ENCODE measurements around the gene HNRNPA2B1. TPM values are rescaled to one million over a fixed set of nuclear protein-coding genes. Genes with fewer than 3 reads are reported as not detected.

HNRNPA2B1 gene
- total RNA-seq, 1 donor from 2014 or later = 685 TPM

DNA sequence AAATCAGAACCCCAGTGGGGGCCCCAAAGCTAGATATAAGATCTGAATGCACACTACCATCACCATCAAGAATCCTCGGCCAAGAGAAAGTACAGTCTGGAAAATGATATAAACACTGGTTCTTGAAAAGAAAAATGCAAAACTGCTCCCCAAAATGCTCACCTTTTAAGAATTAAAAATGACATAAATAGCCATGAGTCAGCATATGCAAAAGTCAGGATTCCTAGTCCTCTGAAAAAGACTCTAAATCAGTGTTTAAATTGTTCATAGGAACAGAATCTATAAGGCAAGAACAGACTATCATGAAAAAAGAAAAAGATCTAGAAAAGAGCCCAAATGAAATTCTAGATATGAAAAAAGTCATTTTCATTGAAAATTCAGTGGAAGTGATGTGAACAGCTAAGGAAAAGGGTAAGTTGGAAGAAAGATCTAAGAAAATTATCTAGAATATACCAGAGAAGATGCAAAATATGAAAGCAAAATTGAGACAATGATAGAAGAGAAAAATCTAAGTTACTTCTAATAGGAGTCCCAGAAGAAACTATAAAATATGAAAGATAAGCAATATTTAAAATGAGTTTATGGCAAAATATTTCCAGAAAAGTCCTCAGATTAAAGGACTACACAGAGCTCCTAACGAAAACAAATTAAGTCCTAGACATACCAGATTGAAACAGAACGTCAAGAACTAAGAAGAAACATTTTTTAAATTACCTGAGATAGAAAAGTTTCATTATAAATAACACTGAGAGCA is 18.9 kb downstream of the HNRNPA2B1 start:
- peaks cover 4% of the 10 kb centered on the region for H3K27me3 Mint-ChIP-seq (ENCODE audit: unreplicated experiment)
- TF ChIP-seq, protein P1, sequence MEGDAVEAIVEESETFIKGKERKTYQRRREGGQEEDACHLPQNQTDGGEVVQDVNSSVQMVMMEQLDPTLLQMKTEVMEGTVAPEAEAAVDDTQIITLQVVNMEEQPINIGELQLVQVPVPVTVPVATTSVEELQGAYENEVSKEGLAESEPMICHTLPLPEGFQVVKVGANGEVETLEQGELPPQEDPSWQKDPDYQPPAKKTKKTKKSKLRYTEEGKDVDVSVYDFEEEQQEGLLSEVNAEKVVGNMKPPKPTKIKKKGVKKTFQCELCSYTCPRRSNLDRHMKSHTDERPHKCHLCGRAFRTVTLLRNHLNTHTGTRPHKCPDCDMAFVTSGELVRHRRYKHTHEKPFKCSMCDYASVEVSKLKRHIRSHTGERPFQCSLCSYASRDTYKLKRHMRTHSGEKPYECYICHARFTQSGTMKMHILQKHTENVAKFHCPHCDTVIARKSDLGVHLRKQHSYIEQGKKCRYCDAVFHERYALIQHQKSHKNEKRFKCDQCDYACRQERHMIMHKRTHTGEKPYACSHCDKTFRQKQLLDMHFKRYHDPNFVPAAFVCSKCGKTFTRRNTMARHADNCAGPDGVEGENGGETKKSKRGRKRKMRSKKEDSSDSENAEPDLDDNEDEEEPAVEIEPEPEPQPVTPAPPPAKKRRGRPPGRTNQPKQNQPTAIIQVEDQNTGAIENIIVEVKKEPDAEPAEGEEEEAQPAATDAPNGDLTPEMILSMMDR (IDR thresholded peaks at IDR 0.05; ENCODE audit: partially characterized antibody, unreplicated experiment) = no peak
- H3K27ac Mint-ChIP-seq (ENCODE audit: unreplicated experiment) = no peak overlapping the region
- peaks cover 7% of the 10 kb centered on the region for H3K9me3 Mint-ChIP-seq (ENCODE audit: unreplicated experiment)
- H3K4me1 Mint-ChIP-seq (ENCODE audit: low read depth, unreplicated experiment) = peaks cover 2% of the 10 kb centered on the region
- no peak for DNase-seq
- no peak overlapping the region for H3K4me3 Mint-ChIP-seq (ENCODE audit: unreplicated experiment)
- H3K36me3 Mint-ChIP-seq (ENCODE audit: unreplicated experiment) = no peaks in the 10 kb centered on the region

DNA sequence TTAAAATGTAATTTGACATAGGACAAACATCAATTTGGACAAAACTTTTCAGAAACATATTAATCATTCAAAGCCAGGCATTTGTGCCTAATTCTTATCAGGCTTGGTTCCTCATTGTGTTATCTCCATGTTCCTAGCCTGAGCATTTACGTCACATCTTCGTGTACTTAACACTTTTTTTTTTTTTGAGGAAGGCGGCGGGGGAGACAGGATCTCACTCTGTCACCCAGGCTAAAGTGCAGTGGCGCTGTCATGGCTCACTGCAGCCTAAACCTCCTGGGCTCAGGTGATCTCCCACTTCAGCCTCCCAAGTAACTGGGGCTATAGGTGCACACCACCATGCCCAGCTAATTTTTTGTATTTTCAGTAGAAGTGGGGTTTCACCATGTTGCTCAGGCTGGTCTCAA is 19.8 kb downstream of the HNRNPA2B1 start:
- peaks cover 5% of the 10 kb centered on the region for H3K27me3 Mint-ChIP-seq (ENCODE audit: unreplicated experiment)
- H3K9me3 Mint-ChIP-seq (ENCODE audit: unreplicated experiment) = peaks cover 10% of the 10 kb centered on the region
- H3K27ac Mint-ChIP-seq (ENCODE audit: unreplicated experiment) = no peak overlapping the region
- no peak overlapping the region for H3K4me3 Mint-ChIP-seq (ENCODE audit: unreplicated experiment)
- H3K4me1 Mint-ChIP-seq (ENCODE audit: low read depth, unreplicated experiment) = peaks cover 2% of the 10 kb centered on the region
- H3K36me3 Mint-ChIP-seq (ENCODE audit: unreplicated experiment) = no peaks in the 10 kb centered on the region
- DNase-seq = no peak
- TF ChIP-seq, protein P1 (IDR thresholded peaks at IDR 0.05; ENCODE audit: partially characterized antibody, unreplicated experiment) = no peak

- Mint-ChIP-seq H3K4me3 (ENCODE audit: unreplicated experiment) (no peak overlapping the region), H3K4me1 (ENCODE audit: low read depth, unreplicated experiment) (peaks cover 2% of the 10 kb centered on the region), H3K27ac (ENCODE audit: unreplicated experiment) (no peak overlapping the region), H3K27me3 (ENCODE audit: unreplicated experiment) (peaks cover 5% of the 10 kb centered on the region), H3K36me3 (ENCODE audit: unreplicated experiment) (no peaks in the 10 kb centered on the region), H3K9me3 (ENCODE audit: unreplicated experiment) (peaks cover 10% of the 10 kb centered on the region)
- no peak for DNase-seq
- TF ChIP-seq, protein P1 (IDR thresholded peaks at IDR 0.05; ENCODE audit: partially characterized antibody, unreplicated experiment) = no peak
Observed at GRCh38 chr7:26179826-26180497, 20.6 kb downstream of the HNRNPA2B1 start.

- Mint-ChIP-seq H3K9me3 (ENCODE audit: unreplicated experiment) (peaks cover 8% of the 10 kb centered on the region), H3K27me3 (ENCODE audit: unreplicated experiment) (peaks cover 5% of the 10 kb centered on the region), H3K36me3 (ENCODE audit: unreplicated experiment) (no peaks in the 10 kb centered on the region), H3K27ac (ENCODE audit: unreplicated experiment) (no peak overlapping the region), H3K4me3 (ENCODE audit: unreplicated experiment) (no peak overlapping the region), H3K4me1 (ENCODE audit: low read depth, unreplicated experiment) (peaks cover 2% of the 10 kb centered on the region)
- TF ChIP-seq, protein P1 (IDR thresholded peaks at IDR 0.05; ENCODE audit: partially characterized antibody, unreplicated experiment) = no peak
- DNase-seq = no peak
Observed at GRCh38 chr7:26179422-26179821, 21.1 kb downstream of the HNRNPA2B1 start.

Data from glutamatergic neuron (in vitro differentiated cells).